Activated T-cell treated with anti-CD3 and anti-CD28 coated beads for 4 hours (primary cell): ENCODE data around the gene TBC1D3B.
"Not testable (repeated sequence)": the region's sequence is repeated elsewhere in the genome, so short reads cannot be mapped to it uniquely, and the experiment has no call there.

Experiments used
- DNase-seq: peaks from one replicate; pipeline ENCODE4 v3.0.0-alpha.2; 2020

TBC1D3B gene

GRCh38 chr17:36198831-36199465 is 22.5 kb upstream of the TBC1D3B start:
- no peak for DNase-seq

GRCh38 chr17:36197387-36197703 is 20.9 kb upstream of the TBC1D3B start:
- no peak for DNase-seq

- no peak for DNase-seq
Measured at GRCh38 chr17:36196131-36196486, 19.7 kb upstream of the TBC1D3B start.

GRCh38 chr17:36195434-36196130 is 19.1 kb upstream of the TBC1D3B start:
- no peak for DNase-seq

DNA sequence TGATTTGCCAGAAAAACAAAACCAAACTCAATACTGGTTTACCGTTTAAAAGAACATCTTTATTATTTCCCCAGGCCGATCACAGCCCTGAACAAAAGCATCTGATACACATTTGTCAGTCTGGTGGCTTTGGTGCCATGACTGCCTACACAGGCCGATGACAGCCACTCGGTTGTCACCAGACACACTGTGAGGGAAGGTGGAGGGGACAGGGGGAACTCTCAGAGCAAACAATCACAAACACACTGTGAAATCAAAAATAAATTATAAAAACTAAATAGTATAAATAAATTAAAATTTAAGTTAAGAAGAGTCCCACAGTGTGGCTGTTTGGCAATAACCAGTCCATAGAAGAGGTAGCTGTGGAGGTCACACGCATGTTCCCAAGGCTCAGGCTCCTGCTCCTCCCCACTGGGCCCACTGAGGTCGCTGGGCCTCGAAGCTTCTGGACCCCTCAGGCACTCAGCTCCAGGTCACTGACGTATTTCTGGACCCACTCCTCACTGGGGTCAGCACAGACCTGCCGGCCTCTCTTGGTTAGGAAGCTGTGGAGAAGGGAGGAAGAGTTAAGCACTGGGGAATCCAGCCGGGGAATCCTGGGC is 18.5 kb upstream of the TBC1D3B start:
- not testable (repeated sequence) for DNase-seq

DNA sequence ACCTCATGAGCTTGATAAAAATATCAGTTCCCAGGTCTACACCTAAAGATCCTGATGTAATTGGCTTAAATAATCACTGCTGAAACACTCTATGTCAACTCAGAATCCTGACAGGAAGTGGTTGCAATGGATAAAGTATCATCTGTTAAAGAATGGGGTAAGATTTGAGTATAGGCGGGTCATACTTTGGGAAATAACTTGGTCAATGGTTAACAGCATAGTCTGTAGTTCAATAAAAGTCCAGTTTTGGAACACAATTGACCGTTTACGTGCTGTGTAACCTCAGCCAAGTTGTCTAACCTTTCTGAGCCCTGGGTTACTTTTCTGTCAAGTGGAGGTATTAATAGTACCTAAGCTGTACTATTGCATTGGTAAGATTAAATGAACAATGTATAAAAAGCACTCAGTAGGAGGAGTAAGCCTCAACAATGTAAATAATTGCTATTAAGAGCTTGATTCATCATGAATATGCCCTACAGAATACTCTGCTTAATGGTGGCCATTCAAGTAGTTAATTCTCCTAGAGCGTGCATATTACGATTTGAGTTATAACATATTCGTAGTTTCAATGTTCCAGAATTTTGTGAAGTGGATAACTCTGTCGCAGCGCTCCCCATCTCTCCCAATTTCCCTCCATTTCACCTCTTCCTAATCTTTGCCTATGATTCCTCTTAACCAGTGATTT is 17.9 kb upstream of the TBC1D3B start:
- not testable (repeated sequence) for DNase-seq

- DNase-seq = no peak
Measured at GRCh38 chr17:36193216-36193775, 16.9 kb upstream of the TBC1D3B start.

GRCh38 chr17:36190549-36191330 is 14.3 kb upstream of the TBC1D3B start:
- not testable (repeated sequence) for DNase-seq

- DNase-seq = not testable (repeated sequence)
Measured at GRCh38 chr17:36189993-36190392, 13.6 kb upstream of the TBC1D3B start.

DNA sequence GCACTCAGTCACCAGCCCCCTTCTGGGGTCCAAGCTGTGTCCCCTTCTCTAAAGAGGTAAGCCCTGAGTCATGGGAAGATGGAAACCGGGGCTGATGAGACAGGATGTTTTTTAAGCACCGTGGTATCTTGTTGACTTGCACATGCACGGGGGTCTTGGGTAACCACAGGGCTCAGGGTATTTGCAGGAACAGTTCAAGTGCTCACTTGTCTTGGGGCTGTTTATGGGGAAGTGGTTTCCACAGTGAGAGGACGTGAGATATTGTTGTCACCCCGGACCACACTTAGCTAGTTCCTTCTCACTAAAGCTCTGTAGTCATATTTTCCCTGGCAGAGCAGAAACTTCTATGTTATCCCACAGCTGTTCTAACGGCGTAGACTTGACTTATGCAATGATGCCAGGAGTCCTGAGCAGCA is 12.5 kb upstream of the TBC1D3B start:
- DNase-seq = no peak

GRCh38 chr17:36187943-36188665 is 11.7 kb upstream of the TBC1D3B start:
- not testable (repeated sequence) for DNase-seq

DNA sequence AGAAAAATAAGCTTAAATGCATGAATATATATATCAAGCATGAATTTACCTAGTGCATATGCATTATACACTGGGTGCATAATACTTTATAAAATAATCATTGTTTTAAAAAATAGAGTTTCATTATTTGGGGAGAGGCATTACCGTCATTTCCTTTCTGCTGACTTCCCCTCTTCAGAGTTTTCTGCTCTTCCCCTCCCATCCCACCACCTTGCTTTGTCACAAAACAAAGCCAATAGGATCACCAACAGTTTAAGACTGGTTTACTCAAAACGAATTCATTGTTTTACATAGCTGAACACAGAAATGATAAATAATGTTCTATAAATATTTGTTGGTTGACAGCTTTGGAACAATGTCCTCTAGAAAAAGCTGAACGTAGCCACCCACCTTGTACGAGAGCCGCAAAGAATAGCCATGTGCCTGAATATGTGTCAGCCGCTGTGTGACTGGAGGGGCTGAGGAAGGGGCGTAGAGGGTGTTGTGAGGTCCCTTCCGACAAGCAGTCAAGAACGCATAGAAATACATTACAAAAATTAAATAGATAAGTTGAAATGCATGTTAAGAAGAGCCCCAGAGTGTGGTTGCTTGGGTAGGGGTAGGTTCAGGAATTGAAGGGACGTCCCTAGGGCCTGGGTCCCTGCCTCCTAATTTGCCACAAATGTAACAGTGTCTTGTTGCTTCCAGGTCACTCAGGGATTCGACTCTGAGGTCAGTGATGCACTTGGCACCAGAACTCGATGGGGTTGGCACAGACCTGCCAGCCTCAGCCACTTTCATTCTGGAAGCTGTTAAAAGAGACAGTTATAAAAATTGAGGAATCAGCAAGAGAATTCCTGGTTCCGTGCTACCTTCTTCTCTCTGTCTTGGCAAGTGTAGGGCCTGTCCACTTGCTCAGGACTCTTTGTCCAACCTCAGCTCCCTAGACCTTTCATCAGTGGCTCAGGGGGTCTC is 10.7 kb upstream of the TBC1D3B start:
- not testable (repeated sequence) for DNase-seq

GRCh38 chr17:36185416-36185815 is 9.0 kb upstream of the TBC1D3B start:
- DNase-seq = no peak

GRCh38 chr17:36184023-36184765 is 7.8 kb upstream of the TBC1D3B start:
- DNase-seq = no peak

DNA sequence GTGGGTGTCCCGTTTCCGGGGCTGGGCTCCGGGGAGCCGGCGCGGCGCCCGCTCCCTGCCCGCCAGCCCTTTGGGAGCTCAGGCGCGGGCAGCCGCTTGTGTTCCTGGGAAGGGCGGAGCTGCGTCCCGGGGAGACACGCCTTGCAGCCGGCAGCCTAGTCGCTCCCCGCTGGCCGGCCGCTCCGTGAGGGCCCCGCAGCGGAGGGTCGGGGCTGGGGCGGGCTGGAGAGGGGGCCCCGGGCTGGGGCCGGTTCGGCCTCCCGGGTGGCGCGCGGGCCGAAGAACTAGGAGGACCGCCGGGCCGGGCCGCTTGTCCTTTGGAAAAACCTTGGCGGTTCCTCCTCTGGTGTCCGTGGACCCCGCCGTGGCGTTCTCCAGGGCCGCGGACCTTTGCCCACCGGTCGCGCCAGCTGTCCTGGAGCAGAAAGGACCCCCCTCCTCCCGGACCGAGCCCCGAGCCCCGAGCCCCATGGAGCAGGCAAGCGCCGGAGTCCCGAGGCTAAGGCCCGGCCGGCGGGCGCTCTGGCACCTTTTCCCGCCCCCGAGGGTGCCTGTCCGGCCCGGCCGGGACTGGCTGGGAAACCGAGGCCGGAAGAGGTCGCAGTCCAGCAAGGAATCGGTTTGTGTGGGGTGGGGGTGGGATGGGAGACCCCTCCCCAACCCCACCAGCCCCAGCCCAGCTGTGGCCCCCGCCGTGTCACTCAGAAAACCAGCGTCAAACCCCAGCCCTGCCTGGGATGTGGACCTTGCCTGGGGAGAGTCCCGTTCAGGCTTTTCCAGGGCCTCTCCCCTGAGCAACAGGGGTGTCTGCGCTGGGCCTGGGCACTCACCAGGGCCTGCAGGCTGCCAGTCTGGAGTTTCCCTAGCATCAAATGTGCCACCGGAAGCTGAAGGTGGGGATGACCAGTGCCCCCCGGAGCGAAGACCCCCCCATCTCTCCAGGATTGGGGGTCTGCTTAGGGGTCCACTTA is 6.8 kb upstream of the TBC1D3B start:
- DNase-seq = no peak

DNA sequence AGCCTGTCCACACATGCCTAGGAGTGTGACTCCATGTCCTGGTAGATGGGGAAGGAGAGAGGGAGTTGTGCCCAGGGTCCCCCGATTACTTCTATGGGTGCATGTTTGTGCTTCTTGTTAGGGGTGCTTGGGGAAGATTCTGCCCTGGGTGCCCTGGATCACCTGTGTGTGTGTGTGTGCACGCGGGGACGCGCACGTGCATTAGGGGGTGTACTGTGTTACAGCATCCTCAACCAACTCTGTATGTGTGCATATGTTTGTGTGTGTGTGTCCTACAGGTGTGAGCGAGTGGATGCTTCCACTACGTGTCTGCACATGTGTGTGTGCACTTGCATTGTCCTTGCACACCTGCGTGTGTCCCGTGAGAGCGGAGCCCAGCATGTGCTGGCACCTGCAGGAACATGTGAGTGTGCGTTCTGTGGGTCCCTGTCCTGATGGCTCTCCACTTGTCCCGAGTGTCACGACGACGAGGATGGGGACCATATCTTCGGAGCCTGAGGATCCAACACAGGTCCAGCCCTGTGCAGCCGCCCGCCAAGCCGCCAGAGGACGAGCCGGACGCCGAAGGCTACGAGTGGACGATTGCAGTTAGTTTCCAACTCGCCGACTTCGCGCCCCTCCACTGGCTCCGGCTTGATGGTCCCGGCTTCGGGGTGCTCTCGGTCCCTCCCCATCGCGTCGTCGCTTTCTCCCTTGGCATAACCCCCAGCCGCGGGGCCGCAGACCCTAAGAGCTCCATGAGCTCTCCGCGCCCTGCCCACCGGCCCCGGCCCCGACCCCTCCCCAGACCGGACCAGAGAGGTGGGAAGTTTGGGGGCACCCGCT is 6.0 kb upstream of the TBC1D3B start:
- DNase-seq = no peak

- not testable (repeated sequence) for DNase-seq
Measured at GRCh38 chr17:36181446-36182175, 5.2 kb upstream of the TBC1D3B start.
